ENCODE data around the gene TMEM269.

GRCh38 chr1:42741706-42742105 is 43.1 kb upstream of the TMEM269 start:
- TF ChIP-seq CTCF (IDR thresholded peaks at IDR 0.05; ENCODE audit: insufficient read depth, low read length) = no peak
- no peak for TF ChIP-seq POLR2AphosphoS5 (IDR thresholded peaks at IDR 0.05; ENCODE audit: low read depth)
